CD14-positive monocyte (primary cell): Measurements from ENCODE around the gene KCNE3. TPM values are rescaled to one million over a fixed set of nuclear protein-coding genes. Genes with fewer than 3 reads are reported as not detected.

Source experiments
- DNase-seq, 3 donors: peaks; one replicate each; pipeline ENCODE4 v3.0.0-alpha.2; 2011 to 2022
- H2AFZ ChIP-seq: 2 replicates; pipeline ENCODE4 v1.6.0; 2012; ENCODE audit warnings: mild to moderate bottlenecking, low read depth, low read length, inconsistent platforms; ENCODE audit not compliant: insufficient read depth, poor library complexity, severe bottlenecking
- H3K27ac ChIP-seq, 2 donors: 1 replicate in 1 of 2; 2 replicates in 1 of 2; pipeline ENCODE4 v1.5.1; 2012 to 2013; ENCODE audit warnings: low read length in 2 of 2, control low read depth in 1 of 2, inconsistent platforms in 1 of 2, low read depth in 1 of 2, mild to moderate bottlenecking in 1 of 2
- H3K27me3 ChIP-seq, 2 donors: one replicate each; pipeline versions ENCODE4 v1.6.0 to v1.6.1; 2011 to 2013; ENCODE audit warnings: low read length in 2 of 2; ENCODE audit not compliant: control insufficient read depth in 2 of 2, insufficient read depth in 2 of 2
- H3K36me3 ChIP-seq, 2 donors: replicated peaks in 1 of 2; 1 replicate in 1 of 2; 2 replicates in 1 of 2; pipeline versions ENCODE4 v1.5.1 to v1.6.1; 2012 to 2013; ENCODE audit warnings: low read length in 2 of 2, control low read depth in 1 of 2, inconsistent platforms in 1 of 2, mild to moderate bottlenecking in 1 of 2; ENCODE audit not compliant: insufficient read depth in 2 of 2, control insufficient read depth in 1 of 2
- H3K4me1 ChIP-seq, 2 donors: 1 replicate in 1 of 2; 2 replicates in 1 of 2; pipeline versions ENCODE4 v1.5.1 to v1.6.1; 2012 to 2013; ENCODE audit warnings: low read length in 2 of 2, control low read depth in 1 of 2, inconsistent platforms in 1 of 2, mild to moderate bottlenecking in 1 of 2, moderate library complexity in 1 of 2; ENCODE audit not compliant: insufficient read depth in 2 of 2, control insufficient read depth in 1 of 2
- H3K4me2 ChIP-seq: replicated peaks from 2 replicates; pipeline ENCODE3; 2012; ENCODE audit warnings: low read length, moderate library complexity, mild to moderate bottlenecking; ENCODE audit not compliant: poor library complexity, severe bottlenecking; ENCODE audit errors: extremely low read depth
- H3K4me3 ChIP-seq, 3 experiments: fragments of 200-600 bp in 1 of 3; sonication (generic) in 1 of 3; replicated peaks in 1 of 3; 1 replicate in 2 of 3; 2 replicates in 1 of 3; pipeline ENCODE4 v1.5.1; 2011 to 2013; ENCODE audit warnings: low read length in 3 of 3, mild to moderate bottlenecking in 3 of 3, control low read depth in 2 of 3, low read depth in 2 of 3, inconsistent platforms in 1 of 3, moderate library complexity in 1 of 3
- H3K79me2 ChIP-seq: 2 replicates; pipeline ENCODE4 v1.6.0; 2012; ENCODE audit warnings: mild to moderate bottlenecking, control low read depth, inconsistent platforms, low read length, moderate library complexity; ENCODE audit not compliant: insufficient read depth
- H3K9ac ChIP-seq: 2 replicates; pipeline ENCODE4 v1.6.0; 2017; ENCODE audit warnings: low read length, mild to moderate bottlenecking; ENCODE audit not compliant: insufficient read depth, poor library complexity, severe bottlenecking
- H3K9me3 ChIP-seq, 2 donors: replicated peaks in 1 of 2; 1 replicate in 1 of 2; 2 replicates in 1 of 2; pipeline versions ENCODE4 v1.5.1 to v1.6.1; 2012 to 2013; ENCODE audit warnings: low read length in 2 of 2, control low read depth in 1 of 2; ENCODE audit not compliant: control insufficient read depth in 1 of 2, insufficient read depth in 1 of 2
- H4K20me1 ChIP-seq: 2 replicates; pipeline ENCODE4 v1.6.0; 2012; ENCODE audit warnings: mild to moderate bottlenecking, low read length, control low read depth, moderate library complexity; ENCODE audit not compliant: insufficient read depth
- H3K27ac Mint-ChIP-seq, 7 donors: one replicate each; pipeline ENCODE4 v1.8.0; 2020; ENCODE audit warnings: mild to moderate bottlenecking in 7 of 7, mixed read lengths in 7 of 7, moderate library complexity in 6 of 7, inconsistent platforms in 2 of 7
- H3K27me3 Mint-ChIP-seq, 3 donors: one replicate each; pipeline ENCODE4 v1.8.0; 2021 to 2022; ENCODE audit warnings: low read depth in 3 of 3, mild to moderate bottlenecking in 3 of 3, mixed read lengths in 3 of 3, moderate library complexity in 3 of 3, inconsistent platforms in 1 of 3
- H3K36me3 Mint-ChIP-seq, 2 donors: one replicate each; pipeline ENCODE4 v1.8.0; 2020; ENCODE audit warnings: mixed read lengths in 2 of 2, inconsistent platforms in 1 of 2, mild to moderate bottlenecking in 1 of 2
- H3K4me1 Mint-ChIP-seq: one replicate; pipeline ENCODE4 v1.8.0; 2020; ENCODE audit warnings: mild to moderate bottlenecking, mixed read lengths
- H3K4me3 Mint-ChIP-seq, 2 donors: one replicate each; pipeline ENCODE4 v1.8.0; 2020; ENCODE audit warnings: mild to moderate bottlenecking in 2 of 2, mixed read lengths in 2 of 2, moderate library complexity in 1 of 2
- H3K9me3 Mint-ChIP-seq, 7 donors: one replicate each; pipeline ENCODE4 v1.8.0; 2020 to 2022; ENCODE audit warnings: mixed read lengths in 7 of 7, mild to moderate bottlenecking in 6 of 7, moderate library complexity in 6 of 7, inconsistent platforms in 2 of 7
- CTCF ChIP-seq: fragments of 200-600 bp; IDR thresholded peaks from one replicate; pipeline ENCODE4 v1.8.0; 2022; ENCODE audit warnings: antibody characterized with exemption, mild to moderate bottlenecking
- WGBS: methylation state at CpG from one replicate; pipeline ENCODE4 v1.1.5; 2013; ENCODE audit warnings: missing lambda C conversion rate; ENCODE audit not compliant: insufficient coverage; 5-methylcytosine and 5-hydroxymethylcytosine counted together
- intact Hi-C, 2 donors: fragments of 100-400 bp; cut with micrococcal nuclease; formaldehyde crosslinking; loops; one replicate each; pipeline versions ENCODE4 v1.15.0 to v1.15.1; 2023
- polyA plus RNA-seq, 3 donors: library from polyadenylated mRNA; depleted of rRNA in 1 of 3; unstranded in 2 of 3; stranded (reverse) in 1 of 3; fragments of 300-500 nt in 2 of 3; fragments of >200 nt in 1 of 3; fragmentation: Illumina TruSeq in 2 of 3; gene quantifications; 1 replicate in 2 of 3; 2 replicates in 1 of 3; pipeline ENCODE4 v1.2.3, GENCODE V29; 2012 to 2021

The KCNE3 gene
- polyA plus RNA-seq, 3 donors = 29.9 to 76.6 (median 41.0) TPM

GRCh38 chr11:74480688-74481417, 13.5 kb upstream of the KCNE3 start:
- H3K4me3 Mint-ChIP-seq = no peak overlapping the region
- no peak overlapping the region for H3K27ac ChIP-seq
- peaks cover 0 to 3% (median 0%) of the 10 kb centered on the region in 3 donors for H3K27me3 Mint-ChIP-seq
- no peaks in the 10 kb centered on the region for H3K27me3 ChIP-seq
- no peaks in the 10 kb centered on the region for H4K20me1 ChIP-seq
- H3K4me1 Mint-ChIP-seq = peaks cover 14% of the 10 kb centered on the region
- H3K9me3 ChIP-seq = no peaks in the 10 kb centered on the region
- H3K36me3 Mint-ChIP-seq = no peaks in the 10 kb centered on the region
- no peaks in the 10 kb centered on the region for H3K36me3 ChIP-seq
- H3K27ac Mint-ChIP-seq = no peak overlapping the region
- H2AFZ ChIP-seq = no peak overlapping the region
- no peak overlapping the region for H3K4me3 ChIP-seq
- peaks cover 0 to 2% (median 0%) of the 10 kb centered on the region in 7 donors for H3K9me3 Mint-ChIP-seq
- H3K4me1 ChIP-seq = peaks cover 7 to 16% of the 10 kb centered on the region in 2 donors
- no peaks in the 10 kb centered on the region for H3K79me2 ChIP-seq
- WGBS = no CpG with 5 or more reads among the region's 3 CpGs
- no peak overlapping the region for H3K4me2 ChIP-seq
- no peak overlapping the region for H3K9ac ChIP-seq
- DNase-seq = no peak
- no peak for TF ChIP-seq CTCF
- intact Hi-C loops = no loop called here

- Histone ChIP-seq H3K27me3 (no peaks in the 10 kb centered on the region), H3K4me1 (peaks cover 9 to 20% of the 10 kb centered on the region in 2 donors), H3K4me3 (no peak overlapping the region), H3K36me3 (no peaks in the 10 kb centered on the region), H3K4me2 (no peak overlapping the region), H3K27ac (no peak overlapping the region), H3K9me3 (no peaks in the 10 kb centered on the region), H3K79me2 (no peaks in the 10 kb centered on the region), H3K9ac (no peak overlapping the region), H4K20me1 (no peaks in the 10 kb centered on the region), H2AFZ (no peak overlapping the region)
- no peak for DNase-seq
- Mint-ChIP-seq H3K36me3 (no peaks in the 10 kb centered on the region), H3K27me3 (peaks cover 0 to 3% (median 0%) of the 10 kb centered on the region in 3 donors), H3K4me1 (peaks cover 15% of the 10 kb centered on the region), H3K27ac (peak overlapping the region in 1 of 7 donors; percentile 27), H3K4me3 (no peak overlapping the region), H3K9me3 (peaks cover 0 to 2% (median 0%) of the 10 kb centered on the region in 7 donors)
- intact Hi-C loops = no loop called here
- no peak for TF ChIP-seq CTCF
- WGBS = no CpG with 5 or more reads among the region's 1 CpG
Observed at GRCh38 chr11:74479732-74480123, 12.4 kb upstream of the KCNE3 start.
